CD4-positive, alpha-beta T cell (primary cell): Measurements from ENCODE around the gene APLP2. TPM values are rescaled to one million over a fixed set of nuclear protein-coding genes. Genes with fewer than 3 reads are reported as not detected.

Experiments used
- ATAC-seq: fragments of 200-7000 bp; cut with Tn5 transposase; one replicate; pipeline ENCODE4 v1.10.0; 2022; ENCODE audit warnings: mild to moderate bottlenecking; ENCODE audit not compliant: poor library complexity
- CTCF ChIA-PET: fragments of 350-600 bp; sonication (Branson Sonifier 250); formaldehyde crosslinking; loops from one replicate; lab custom pipeline; 2021; ENCODE audit warnings: antibody characterized with exemption, inconsistent platforms; lab: Charles Lee
- POLR2A ChIA-PET: fragments of 350-600 bp; sonication (Branson Sonifier 250); formaldehyde crosslinking; loops from one replicate; lab custom pipeline; 2021; ENCODE audit warnings: antibody characterized with exemption, inconsistent platforms; lab: Charles Lee
- DNase-seq, 14 experiments: peaks; one replicate each; pipeline ENCODE4 v3.0.0-alpha.2; 2013 to 2020; ENCODE audit warnings: mixed read lengths in 2 of 14
- H3K27ac ChIP-seq, 2 donors: one replicate each; pipeline versions ENCODE4 v1.5.1 to v1.7.0; 2013; ENCODE audit warnings: low read length in 2 of 2, low read depth in 1 of 2, mild to moderate bottlenecking in 1 of 2
- H3K27me3 ChIP-seq, 2 experiments: 1 replicate in 1 of 2; 2 replicates in 1 of 2; pipeline versions ENCODE4 v1.6.1 to v1.7.0; 2013; ENCODE audit warnings: low read length in 2 of 2, control low read depth in 1 of 2, mild to moderate bottlenecking in 1 of 2, moderate library complexity in 1 of 2; ENCODE audit not compliant: insufficient read depth in 2 of 2, control insufficient read depth in 1 of 2
- H3K36me3 ChIP-seq: one replicate; pipeline ENCODE4 v1.6.1; 2013; ENCODE audit warnings: low read length, control low read depth; ENCODE audit not compliant: insufficient read depth
- H3K4me1 ChIP-seq: one replicate; pipeline ENCODE4 v1.6.1; 2013; ENCODE audit warnings: low read length, control low read depth; ENCODE audit not compliant: insufficient read depth
- H3K4me3 ChIP-seq: one replicate; pipeline ENCODE4 v1.5.1; 2013; ENCODE audit warnings: mild to moderate bottlenecking, low read length, moderate library complexity
- H3K9me3 ChIP-seq, 2 experiments: 1 replicate in 1 of 2; 2 replicates in 1 of 2; pipeline versions ENCODE4 v1.6.1 to v1.7.0; 2013; ENCODE audit warnings: low read length in 2 of 2, mild to moderate bottlenecking in 2 of 2, control low read depth in 1 of 2, moderate library complexity in 1 of 2; ENCODE audit not compliant: control insufficient read depth in 1 of 2, insufficient read depth in 1 of 2
- H3K27ac Mint-ChIP-seq: one replicate; pipeline ENCODE4 v1.8.0; 2020; ENCODE audit warnings: mixed read lengths
- H3K27me3 Mint-ChIP-seq: one replicate; pipeline ENCODE4 v1.8.0; 2021; ENCODE audit warnings: mixed read lengths
- H3K36me3 Mint-ChIP-seq: one replicate; pipeline ENCODE4 v1.8.0; 2021; ENCODE audit warnings: low read depth, mixed read lengths
- H3K4me1 Mint-ChIP-seq: one replicate; pipeline ENCODE4 v1.8.0; 2021; ENCODE audit warnings: low read depth, mixed read lengths
- H3K4me3 Mint-ChIP-seq: one replicate; pipeline ENCODE4 v1.8.0; 2020; ENCODE audit warnings: mild to moderate bottlenecking, mixed read lengths
- H3K9me3 Mint-ChIP-seq: one replicate; pipeline ENCODE4 v1.8.0; 2020; ENCODE audit warnings: mixed read lengths
- intact Hi-C, 2 experiments: fragments of 100-400 bp; cut with DNase I in 1 of 2; cut with micrococcal nuclease in 1 of 2; formaldehyde crosslinking; loops; one replicate each; pipeline versions ENCODE4 v1.15.1 to v1.9.0; 2023 to 2025; cut with DNase I, micrococcal nuclease
- total RNA-seq, 174 experiments: library from RNA in 2 of 174; stranded (reverse) in 2 of 174; gene quantifications; one replicate each; pipeline ENCODE4 v1.2.3 and lab custom pipeline; 2021 to 2026
- TF ChIP-seq, protein P1 (sequence below): fragments of 200-600 bp; IDR thresholded peaks from one replicate; pipeline ENCODE4 v1.8.0; 2022; ENCODE audit warnings: antibody characterized with exemption, mild to moderate bottlenecking

The APLP2 gene
- total RNA-seq, 2 experiments from 2014 or later, result 28.8 to 29.5 TPM

- no peaks in the 10 kb centered on the region for H3K36me3 ChIP-seq
- H3K9me3 ChIP-seq, result no peaks in the 10 kb centered on the region
- CTCF ChIA-PET, result no interaction called here
- H3K27me3 ChIP-seq, result peaks cover 3 to 5% of the 10 kb centered on the region in 2 experiments
- no peaks in the 10 kb centered on the region for H3K4me1 Mint-ChIP-seq
- TF ChIP-seq, protein P1, sequence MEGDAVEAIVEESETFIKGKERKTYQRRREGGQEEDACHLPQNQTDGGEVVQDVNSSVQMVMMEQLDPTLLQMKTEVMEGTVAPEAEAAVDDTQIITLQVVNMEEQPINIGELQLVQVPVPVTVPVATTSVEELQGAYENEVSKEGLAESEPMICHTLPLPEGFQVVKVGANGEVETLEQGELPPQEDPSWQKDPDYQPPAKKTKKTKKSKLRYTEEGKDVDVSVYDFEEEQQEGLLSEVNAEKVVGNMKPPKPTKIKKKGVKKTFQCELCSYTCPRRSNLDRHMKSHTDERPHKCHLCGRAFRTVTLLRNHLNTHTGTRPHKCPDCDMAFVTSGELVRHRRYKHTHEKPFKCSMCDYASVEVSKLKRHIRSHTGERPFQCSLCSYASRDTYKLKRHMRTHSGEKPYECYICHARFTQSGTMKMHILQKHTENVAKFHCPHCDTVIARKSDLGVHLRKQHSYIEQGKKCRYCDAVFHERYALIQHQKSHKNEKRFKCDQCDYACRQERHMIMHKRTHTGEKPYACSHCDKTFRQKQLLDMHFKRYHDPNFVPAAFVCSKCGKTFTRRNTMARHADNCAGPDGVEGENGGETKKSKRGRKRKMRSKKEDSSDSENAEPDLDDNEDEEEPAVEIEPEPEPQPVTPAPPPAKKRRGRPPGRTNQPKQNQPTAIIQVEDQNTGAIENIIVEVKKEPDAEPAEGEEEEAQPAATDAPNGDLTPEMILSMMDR, result no peak
- no peaks in the 10 kb centered on the region for H3K36me3 Mint-ChIP-seq
- H3K4me3 Mint-ChIP-seq, result no peak overlapping the region
- no peak overlapping the region for H3K27ac Mint-ChIP-seq
- POLR2A ChIA-PET, result no interaction called here
- no peak overlapping the region for H3K27ac ChIP-seq
- no peaks in the 10 kb centered on the region for H3K9me3 Mint-ChIP-seq
- DNase-seq (no peak), ATAC-seq (no peak)
- intact Hi-C loops, result no loop called here
- no peaks in the 10 kb centered on the region for H3K4me1 ChIP-seq
- H3K27me3 Mint-ChIP-seq, result peaks cover 13% of the 10 kb centered on the region
- no peak overlapping the region for H3K4me3 ChIP-seq
These were observed 111.2 kb downstream of the APLP2 start for GRCh38 chr11:130180896-130181294.

DNA sequence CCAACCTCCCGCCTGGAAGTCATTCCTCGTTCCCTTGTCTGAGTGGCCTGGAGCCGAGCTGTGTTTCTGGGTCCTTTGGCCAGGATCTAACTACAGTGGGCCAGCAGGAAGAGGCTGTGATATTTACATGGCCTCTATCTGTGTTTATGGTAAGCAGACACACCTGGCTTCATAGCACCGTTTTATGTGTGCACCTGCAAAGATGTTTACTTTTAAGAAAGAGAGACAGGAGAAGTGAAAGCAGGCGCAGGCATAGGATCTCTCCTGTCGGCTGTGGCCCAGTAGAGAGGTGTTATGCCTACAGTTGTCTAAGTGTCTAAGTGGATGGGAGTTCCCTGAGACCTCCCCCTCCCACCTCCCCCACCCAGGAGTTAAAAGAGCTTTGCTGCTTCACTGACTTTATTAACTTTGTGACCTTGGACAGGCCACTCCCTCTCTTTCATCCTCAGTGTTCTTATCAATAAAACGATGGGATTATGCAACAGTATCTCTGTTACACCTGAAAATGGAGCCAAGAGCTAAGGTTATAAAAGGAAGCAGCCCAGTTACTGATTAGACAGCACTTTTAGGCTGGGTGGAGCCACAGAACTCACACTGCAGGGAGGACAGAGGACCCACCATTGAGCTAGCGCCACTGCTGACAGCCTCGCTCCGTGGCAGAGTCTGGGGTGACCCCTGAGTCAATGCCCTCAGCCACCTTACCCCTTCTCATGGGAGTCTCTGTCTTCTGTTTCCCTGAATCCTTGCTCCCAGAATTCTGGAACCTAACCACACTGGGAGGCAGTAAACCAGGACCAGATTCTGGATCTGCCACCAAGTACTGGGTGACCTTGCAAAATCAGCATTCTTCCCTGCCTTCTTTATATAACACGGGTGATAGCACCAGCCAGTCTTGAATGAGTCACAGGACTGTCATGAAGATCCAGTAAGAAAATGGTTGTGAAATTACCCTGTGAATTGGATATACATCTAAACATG, 111.9 kb downstream of the APLP2 start:
- POLR2A ChIA-PET, result no interaction called here
- no peak overlapping the region for H3K4me3 Mint-ChIP-seq

GRCh38 chr11:130183878-130184610, 114.3 kb downstream of the APLP2 start:
- no peak overlapping the region for H3K27ac ChIP-seq
- H3K9me3 ChIP-seq, result no peaks in the 10 kb centered on the region
- ChIA-PET CTCF (no interaction called here), POLR2A (no interaction called here)
- DNase-seq (no peak), ATAC-seq (no peak)
- no peak overlapping the region for H3K4me3 ChIP-seq
- no peaks in the 10 kb centered on the region for H3K36me3 ChIP-seq
- no peaks in the 10 kb centered on the region for H3K4me1 ChIP-seq
- no peak overlapping the region for H3K4me3 Mint-ChIP-seq
- H3K9me3 Mint-ChIP-seq, result no peaks in the 10 kb centered on the region
- H3K4me1 Mint-ChIP-seq, result no peaks in the 10 kb centered on the region
- no peak overlapping the region for H3K27ac Mint-ChIP-seq
- peaks cover 11% of the 10 kb centered on the region for H3K27me3 Mint-ChIP-seq
- TF ChIP-seq, protein P1, result no peak
- H3K36me3 Mint-ChIP-seq, result no peaks in the 10 kb centered on the region
- H3K27me3 ChIP-seq, result peaks cover 0 to 5% of the 10 kb centered on the region in 2 experiments
- intact Hi-C loops, result no loop called here

More for the DNA sequence above, 111.9 kb downstream of the APLP2 start:
- Mint-ChIP-seq H3K27me3 (peaks cover 11% of the 10 kb centered on the region), H3K27ac (no peak overlapping the region), H3K36me3 (no peaks in the 10 kb centered on the region), H3K4me1 (no peaks in the 10 kb centered on the region), H3K9me3 (no peaks in the 10 kb centered on the region)
- Histone ChIP-seq H3K36me3 (no peaks in the 10 kb centered on the region), H3K4me3 (no peak overlapping the region), H3K27ac (no peak overlapping the region), H3K4me1 (no peaks in the 10 kb centered on the region), H3K27me3 (peaks cover 3 to 5% of the 10 kb centered on the region in 2 experiments), H3K9me3 (no peaks in the 10 kb centered on the region)
- CTCF ChIA-PET, result no interaction called here
- DNase-seq, result no peak
- TF ChIP-seq, protein P1, result no peak
- intact Hi-C loops, result no loop called here
- ATAC-seq, result no peak
